Progenitor cell of endocrine pancreas (in vitro differentiated cells): Measurements from ENCODE around the gene AK9. TPM values are rescaled to one million over a fixed set of nuclear protein-coding genes. Genes with fewer than 3 reads are reported as not detected.

ENCODE experiments used
- DNase-seq: peaks from one replicate; pipeline ENCODE4 v3.0.0; 2021; ENCODE audit warnings: low spot score; ENCODE audit not compliant: unreplicated experiment
- H3K27ac Mint-ChIP-seq: 2 replicates; pipeline ENCODE4 v1.8.0; 2021; ENCODE audit warnings: mild to moderate bottlenecking, moderate library complexity, mixed read lengths
- H3K27me3 Mint-ChIP-seq: 2 replicates; pipeline ENCODE4 v1.8.0; 2021; ENCODE audit warnings: mixed read lengths
- H3K36me3 Mint-ChIP-seq: 2 replicates; pipeline ENCODE4 v1.8.0; 2022; ENCODE audit warnings: mixed read lengths; ENCODE audit not compliant: insufficient read depth
- H3K4me1 Mint-ChIP-seq: 2 replicates; pipeline ENCODE4 v1.8.0; 2021; ENCODE audit warnings: low read depth, mixed read lengths
- H3K4me3 Mint-ChIP-seq: 2 replicates; pipeline ENCODE4 v1.8.0; 2021; ENCODE audit warnings: low read depth, mild to moderate bottlenecking, moderate library complexity, mixed read lengths
- H3K9me3 Mint-ChIP-seq: 2 replicates; pipeline ENCODE4 v1.8.0; 2021; ENCODE audit warnings: low read depth, mixed read lengths
- CTCF ChIP-seq: fragments of 200-600 bp; sonication (generic); IDR thresholded peaks from one replicate; pipeline ENCODE4 v1.5.0; 2021; ENCODE audit warnings: antibody characterized with exemption, mild to moderate bottlenecking; ENCODE audit not compliant: unreplicated experiment
- total RNA-seq: library from RNA; stranded (reverse); gene quantifications from 2 replicates; pipeline ENCODE4 v1.2.1, GENCODE V29; 2021

Gene AK9
- total RNA-seq, 1 donor from 2014 or later: 12.8 TPM

DNA sequence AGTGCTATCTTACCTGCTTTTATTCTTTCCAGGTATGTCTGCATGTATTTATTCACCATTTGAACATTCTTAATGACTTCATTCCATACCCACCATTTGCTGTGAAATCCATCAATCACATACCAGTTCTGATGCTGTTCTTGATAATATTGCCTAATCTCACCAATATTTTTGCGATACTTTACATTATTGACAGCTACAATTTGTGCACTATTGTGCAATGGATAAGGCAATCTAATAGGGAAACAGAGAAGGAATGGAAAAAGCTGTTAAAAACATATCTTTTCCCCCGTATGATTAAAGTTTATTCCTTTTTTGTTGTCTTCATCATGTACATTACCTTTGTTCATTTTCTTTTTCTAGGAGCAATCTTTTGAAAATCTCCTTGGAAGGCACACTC lies 184.7 kb downstream of the AK9 start:
- TF ChIP-seq CTCF: no peak
- H3K4me3 Mint-ChIP-seq: no peak overlapping the region

DNA sequence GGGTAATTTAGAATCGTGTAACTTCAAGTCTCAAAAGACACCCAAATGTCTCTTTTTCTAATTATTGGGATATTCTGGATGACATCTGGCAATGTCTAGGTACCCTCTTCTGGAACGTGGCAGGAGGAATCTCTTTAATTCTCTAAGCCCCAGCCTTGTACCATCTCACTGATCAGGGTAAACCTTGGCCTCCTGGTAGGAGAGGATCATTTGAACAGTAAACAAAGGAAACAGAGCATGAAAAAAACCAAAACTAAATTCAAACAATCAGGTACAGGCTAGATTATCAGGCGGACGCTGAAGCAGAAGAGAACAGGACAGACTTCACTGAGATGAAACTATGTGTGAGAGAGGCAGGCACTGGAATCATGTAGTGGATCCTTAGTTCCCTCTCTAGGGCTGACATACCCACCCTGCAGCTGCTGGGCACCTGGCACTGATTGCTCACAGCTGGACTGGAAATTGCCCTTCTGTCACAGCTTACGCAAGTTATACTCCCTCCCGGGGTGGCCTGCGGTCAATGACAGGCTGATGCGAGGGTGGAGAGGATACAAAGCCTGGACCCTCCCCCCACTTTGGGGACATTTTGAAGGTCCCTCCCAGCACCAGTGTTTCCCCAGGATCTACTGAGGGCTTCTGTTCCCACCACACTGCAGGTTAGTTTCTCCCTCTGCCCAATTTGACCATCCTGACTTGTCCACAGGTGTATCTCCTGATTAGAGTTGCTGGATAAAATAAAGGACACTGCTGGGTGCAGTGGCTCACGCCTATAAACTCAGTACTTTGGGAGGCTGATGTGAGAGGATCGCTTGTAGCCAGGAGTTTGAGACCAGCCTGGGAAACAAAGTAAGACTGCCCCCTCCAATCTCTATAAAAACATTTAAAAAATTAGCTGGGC lies 187.4 kb downstream of the AK9 start:
- no peaks in the 10 kb centered on the region for H3K9me3 Mint-ChIP-seq
- no peak for TF ChIP-seq CTCF
- DNase-seq: no peak
- H3K4me1 Mint-ChIP-seq: peaks cover 9% of the 10 kb centered on the region
- no peak overlapping the region for H3K4me3 Mint-ChIP-seq
- H3K27ac Mint-ChIP-seq: peak overlapping the region; percentile 8
- no peaks in the 10 kb centered on the region for H3K27me3 Mint-ChIP-seq
- no peaks in the 10 kb centered on the region for H3K36me3 Mint-ChIP-seq

More for the DNA sequence above, 184.7 kb downstream of the AK9 start:
- DNase-seq: no peak
- Mint-ChIP-seq H3K27me3 (no peaks in the 10 kb centered on the region), H3K9me3 (no peaks in the 10 kb centered on the region), H3K27ac (no peak overlapping the region), H3K36me3 (no peaks in the 10 kb centered on the region), H3K4me1 (peaks cover 7% of the 10 kb centered on the region)

GRCh38 chr6:109498936-109499335 lies 192.1 kb downstream of the AK9 start:
- no peaks in the 10 kb centered on the region for H3K36me3 Mint-ChIP-seq
- H3K27me3 Mint-ChIP-seq: peaks cover 3% of the 10 kb centered on the region
- TF ChIP-seq CTCF: no peak
- H3K4me1 Mint-ChIP-seq: peaks cover 4% of the 10 kb centered on the region
- no peak overlapping the region for H3K4me3 Mint-ChIP-seq
- H3K9me3 Mint-ChIP-seq: no peaks in the 10 kb centered on the region
- H3K27ac Mint-ChIP-seq: no peak overlapping the region
- no peak for DNase-seq

GRCh38 chr6:109498052-109498451 lies 192.9 kb downstream of the AK9 start:
- DNase-seq: no peak
- Mint-ChIP-seq H3K4me1 (peaks cover 2% of the 10 kb centered on the region), H3K27ac (no peak overlapping the region), H3K4me3 (no peak overlapping the region), H3K9me3 (no peaks in the 10 kb centered on the region), H3K27me3 (peaks cover 3% of the 10 kb centered on the region), H3K36me3 (no peaks in the 10 kb centered on the region)
- TF ChIP-seq CTCF: no peak

DNA sequence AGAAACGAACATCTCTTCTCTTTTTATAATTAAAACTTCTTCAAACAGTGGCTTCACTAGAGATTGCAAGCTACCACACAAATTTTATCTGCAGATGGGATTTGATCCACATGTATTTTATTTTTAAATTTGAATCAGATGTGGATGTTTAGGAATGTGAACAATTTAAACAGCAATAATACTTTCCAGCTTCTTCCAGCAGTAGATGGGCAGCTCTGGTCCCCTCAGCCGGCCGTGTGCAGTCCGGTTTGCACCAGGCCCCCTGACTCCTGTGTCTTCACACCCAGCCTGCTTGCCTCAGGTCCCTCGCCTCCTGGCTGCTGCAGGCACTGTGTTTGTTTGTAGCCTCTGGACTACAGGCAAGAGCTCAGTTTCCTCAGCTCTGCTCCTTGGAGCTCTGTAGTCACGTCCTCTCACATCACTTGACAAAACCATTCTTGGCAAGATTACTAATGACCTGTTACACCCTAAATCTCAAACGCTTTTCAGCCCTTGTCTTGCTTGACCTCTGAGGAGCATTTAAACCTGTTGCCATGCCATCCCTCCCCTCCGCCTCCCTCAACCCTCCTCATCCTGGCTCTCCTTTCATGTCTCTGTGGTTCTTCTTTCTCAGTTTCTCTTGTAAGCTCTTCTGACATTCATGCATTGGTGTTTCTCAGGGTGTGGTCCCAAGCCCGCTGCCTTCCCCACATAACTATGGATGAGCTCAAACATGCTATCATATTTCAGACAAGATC lies 194.8 kb downstream of the AK9 start:
- Mint-ChIP-seq H3K27ac (no peak overlapping the region), H3K4me1 (peaks cover 2% of the 10 kb centered on the region), H3K9me3 (no peaks in the 10 kb centered on the region), H3K36me3 (no peaks in the 10 kb centered on the region), H3K27me3 (peaks cover 3% of the 10 kb centered on the region), H3K4me3 (no peak overlapping the region)
- no peak for TF ChIP-seq CTCF
- DNase-seq: no peak
